SK-N-SH treated with all-trans-retinoic acid at 6 μM for 48 hours (cell line): Measurements from ENCODE around the gene LPP.

Source experiments
- ARNTL ChIP-seq: fragments of 450-650 bp; formaldehyde crosslinking; IDR thresholded peaks from 2 replicates; pipeline ENCODE4 v1.5.0; 2020; ENCODE audit warnings: low read depth, mild to moderate bottlenecking, moderate library complexity, borderline replicate concordance
- POU6F1 ChIP-seq: fragments of 250-450 bp; sonication (Bioruptor Pico); IDR thresholded peaks from 2 replicates; pipeline ENCODE4 v1.8.0; 2021; ENCODE audit warnings: low read depth, mild to moderate bottlenecking, moderate library complexity, borderline replicate concordance
- PPARA ChIP-seq: fragments of 250-450 bp; sonication (Bioruptor Pico); IDR thresholded peaks from 2 replicates; pipeline ENCODE4 v1.5.0; 2020; ENCODE audit warnings: mild to moderate bottlenecking, borderline replicate concordance
- TCF4 ChIP-seq: fragments of 250-450 bp; sonication (Bioruptor Pico); IDR thresholded peaks from 2 replicates; pipeline ENCODE4 v1.8.0; 2021; ENCODE audit warnings: mild to moderate bottlenecking, moderate library complexity, borderline replicate concordance
- ZC3H10 ChIP-seq: fragments of 250-450 bp; sonication (Bioruptor Pico); IDR thresholded peaks from 2 replicates; pipeline ENCODE4 v1.5.1; 2021; ENCODE audit warnings: mild to moderate bottlenecking, moderate library complexity
- ZFP30 ChIP-seq: fragments of 450-650 bp; formaldehyde crosslinking; IDR thresholded peaks from 2 replicates; pipeline ENCODE4 v1.5.0; 2022; ENCODE audit warnings: mild to moderate bottlenecking, moderate library complexity
- ZNF8 ChIP-seq: fragments of 450-650 bp; formaldehyde crosslinking; IDR thresholded peaks from 2 replicates; pipeline ENCODE4 v1.5.0; 2020; ENCODE audit warnings: mild to moderate bottlenecking, moderate library complexity
- TF ChIP-seq, protein P1 (sequence below): fragments of 250-450 bp; sonication (Bioruptor Pico); IDR thresholded peaks from 2 replicates; pipeline ENCODE4 v1.5.1; 2021; ENCODE audit warnings: mild to moderate bottlenecking, moderate library complexity
- TF ChIP-seq, protein P2 (sequence below): fragments of 250-450 bp; sonication (Bioruptor Pico); IDR thresholded peaks from 2 replicates; pipeline ENCODE4 v1.8.0; 2020; ENCODE audit warnings: mild to moderate bottlenecking, moderate library complexity, borderline replicate concordance

DNA sequence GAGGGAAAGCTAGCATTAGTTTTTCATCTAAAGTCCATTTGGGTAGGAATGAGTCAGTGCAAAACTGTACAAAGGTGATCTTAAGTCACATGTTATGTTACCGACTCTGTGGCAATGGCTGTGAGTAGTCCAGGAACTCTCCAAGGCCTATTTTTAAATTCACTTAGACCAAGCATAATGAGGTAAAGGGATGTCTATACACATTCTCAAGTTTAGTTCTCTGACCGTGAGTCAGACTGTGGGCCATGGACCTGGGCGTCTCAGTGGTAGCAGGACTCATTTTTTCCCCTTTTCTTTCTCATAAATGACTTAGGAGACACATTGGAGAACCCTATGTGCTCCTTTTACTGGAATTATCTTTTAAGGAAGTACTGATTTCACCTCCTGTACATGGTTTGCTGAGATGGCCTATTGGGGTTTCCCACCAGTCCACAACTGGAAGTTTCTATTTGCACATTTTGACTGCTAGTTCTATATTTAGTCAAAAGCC lies 529.1 kb downstream of the LPP start:
- TF ChIP-seq ZFP30 (CRISPR knock-in tag): no peak
- TF ChIP-seq, protein P1, sequence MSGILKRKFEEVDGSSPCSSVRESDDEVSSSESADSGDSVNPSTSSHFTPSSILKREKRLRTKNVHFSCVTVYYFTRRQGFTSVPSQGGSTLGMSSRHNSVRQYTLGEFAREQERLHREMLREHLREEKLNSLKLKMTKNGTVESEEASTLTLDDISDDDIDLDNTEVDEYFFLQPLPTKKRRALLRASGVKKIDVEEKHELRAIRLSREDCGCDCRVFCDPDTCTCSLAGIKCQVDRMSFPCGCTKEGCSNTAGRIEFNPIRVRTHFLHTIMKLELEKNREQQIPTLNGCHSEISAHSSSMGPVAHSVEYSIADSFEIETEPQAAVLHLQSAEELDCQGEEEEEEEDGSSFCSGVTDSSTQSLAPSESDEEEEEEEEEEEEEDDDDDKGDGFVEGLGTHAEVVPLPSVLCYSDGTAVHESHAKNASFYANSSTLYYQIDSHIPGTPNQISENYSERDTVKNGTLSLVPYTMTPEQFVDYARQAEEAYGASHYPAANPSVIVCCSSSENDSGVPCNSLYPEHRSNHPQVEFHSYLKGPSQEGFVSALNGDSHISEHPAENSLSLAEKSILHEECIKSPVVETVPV (CRISPR knock-in tag): no peak
- TF ChIP-seq PPARA (CRISPR knock-in tag): no peak
- TF ChIP-seq TCF4 (CRISPR knock-in tag): no peak
- no peak for TF ChIP-seq ZC3H10 (CRISPR knock-in tag)
- TF ChIP-seq POU6F1 (CRISPR knock-in tag): no peak
- TF ChIP-seq, protein P2, sequence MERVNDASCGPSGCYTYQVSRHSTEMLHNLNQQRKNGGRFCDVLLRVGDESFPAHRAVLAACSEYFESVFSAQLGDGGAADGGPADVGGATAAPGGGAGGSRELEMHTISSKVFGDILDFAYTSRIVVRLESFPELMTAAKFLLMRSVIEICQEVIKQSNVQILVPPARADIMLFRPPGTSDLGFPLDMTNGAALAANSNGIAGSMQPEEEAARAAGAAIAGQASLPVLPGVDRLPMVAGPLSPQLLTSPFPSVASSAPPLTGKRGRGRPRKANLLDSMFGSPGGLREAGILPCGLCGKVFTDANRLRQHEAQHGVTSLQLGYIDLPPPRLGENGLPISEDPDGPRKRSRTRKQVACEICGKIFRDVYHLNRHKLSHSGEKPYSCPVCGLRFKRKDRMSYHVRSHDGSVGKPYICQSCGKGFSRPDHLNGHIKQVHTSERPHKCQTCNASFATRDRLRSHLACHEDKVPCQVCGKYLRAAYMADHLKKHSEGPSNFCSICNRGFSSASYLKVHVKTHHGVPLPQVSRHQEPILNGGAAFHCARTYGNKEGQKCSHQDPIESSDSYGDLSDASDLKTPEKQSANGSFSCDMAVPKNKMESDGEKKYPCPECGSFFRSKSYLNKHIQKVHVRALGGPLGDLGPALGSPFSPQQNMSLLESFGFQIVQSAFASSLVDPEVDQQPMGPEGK (CRISPR knock-in tag): no peak
- no peak for TF ChIP-seq ARNTL (CRISPR knock-in tag)
- TF ChIP-seq ZNF8 (CRISPR knock-in tag): no peak
